HepG2 (cell line): ENCODE measurements around the gene BID. TPM values are rescaled to one million over a fixed set of nuclear protein-coding genes. Genes with fewer than 3 reads are reported as not detected.

ENCODE experiments used
- ELF4 ChIP-seq: sonication (generic); formaldehyde crosslinking; IDR thresholded peaks from 2 replicates; pipeline ENCODE4 v1.5.0; 2020; ENCODE audit warnings: missing genetic modification reagents, mild to moderate bottlenecking, moderate library complexity, borderline replicate concordance
- FOXC1 ChIP-seq: sonication (generic); formaldehyde crosslinking; IDR thresholded peaks from 2 replicates; pipeline ENCODE4 v1.8.0; 2022; ENCODE audit warnings: mild to moderate bottlenecking, missing genetic modification reagents, borderline replicate concordance
- GLI4 ChIP-seq: sonication (generic); formaldehyde crosslinking; IDR thresholded peaks from 2 replicates; pipeline ENCODE4 v1.5.1; 2020; ENCODE audit warnings: missing genetic modification reagents, mild to moderate bottlenecking, moderate library complexity, borderline replicate concordance
- HMG20B ChIP-seq: conservative IDR thresholded peaks from 2 replicates; pipeline ENCODE4 v1.6.1; 2016; ENCODE audit warnings: missing genetic modification reagents, missing compliant biosample characterization
- HNF4A ChIP-seq: sonication (generic); formaldehyde crosslinking; IDR thresholded peaks from 2 replicates; pipeline ENCODE4 v1.4.0; 2020; ENCODE audit warnings: missing genetic modification reagents
- MAFK ChIP-seq, 2 experiments: IDR thresholded peaks in 1 of 2; conservative IDR thresholded peaks in 1 of 2; 2 replicates each; pipeline ENCODE4 v1.6.1; 2011; ENCODE audit warnings: improper control_type of control experiment in 2 of 2, low read length in 2 of 2
- MED13 ChIP-seq: sonication (generic); formaldehyde crosslinking; IDR thresholded peaks from 2 replicates; pipeline ENCODE4 v1.5.0; 2020; ENCODE audit warnings: missing genetic modification reagents
- SRSF4 ChIP-seq: fragments of 200-400 bp; formaldehyde crosslinking; IDR thresholded peaks from one replicate; pipeline ENCODE4 v1.6.1; 2018; ENCODE audit warnings: mild to moderate bottlenecking, low read depth, low read length, moderate library complexity; ENCODE audit not compliant: poor library complexity, severe bottlenecking
- ZNF17 ChIP-seq: sonication (generic); formaldehyde crosslinking; IDR thresholded peaks from 2 replicates; pipeline ENCODE4 v1.5.0; 2020; ENCODE audit warnings: mild to moderate bottlenecking, missing genetic modification reagents
- ZNF224 ChIP-seq: sonication (generic); formaldehyde crosslinking; IDR thresholded peaks from 2 replicates; pipeline ENCODE4 v1.5.0; 2020; ENCODE audit warnings: mild to moderate bottlenecking, missing genetic modification reagents
- ZNF253 ChIP-seq: sonication (generic); formaldehyde crosslinking; IDR thresholded peaks from 2 replicates; pipeline ENCODE4 v1.8.0; 2022; ENCODE audit warnings: mild to moderate bottlenecking, missing genetic modification reagents, borderline replicate concordance
- ZNF274 ChIP-seq: sonication (generic); formaldehyde crosslinking; IDR thresholded peaks from 2 replicates; pipeline ENCODE4 v1.5.1; 2020; ENCODE audit warnings: mild to moderate bottlenecking, missing genetic modification reagents
- ZNF33B ChIP-seq: sonication (generic); formaldehyde crosslinking; IDR thresholded peaks from 2 replicates; pipeline ENCODE4 v1.5.1; 2020; ENCODE audit warnings: mild to moderate bottlenecking, missing genetic modification reagents
- ZNF430 ChIP-seq: sonication (generic); formaldehyde crosslinking; IDR thresholded peaks from 2 replicates; pipeline ENCODE4 v1.9.0; 2021; ENCODE audit warnings: mild to moderate bottlenecking, missing genetic modification reagents
- ZNF460 ChIP-seq: sonication (generic); formaldehyde crosslinking; IDR thresholded peaks from 2 replicates; pipeline ENCODE4 v1.5.1; 2020; ENCODE audit warnings: missing genetic modification reagents, mild to moderate bottlenecking, borderline replicate concordance
- ZNF543 ChIP-seq: sonication (generic); formaldehyde crosslinking; IDR thresholded peaks from 2 replicates; pipeline ENCODE4 v1.4.0; 2020; ENCODE audit warnings: mild to moderate bottlenecking, missing genetic modification reagents
- ZNF546 ChIP-seq: sonication (generic); formaldehyde crosslinking; conservative IDR thresholded peaks from 2 replicates; pipeline ENCODE4 v1.8.1; 2023; ENCODE audit warnings: mild to moderate bottlenecking, missing genetic modification reagents
- ZNF883 ChIP-seq: sonication (generic); formaldehyde crosslinking; IDR thresholded peaks from 2 replicates; pipeline ENCODE4 v1.5.1; 2020; ENCODE audit warnings: mild to moderate bottlenecking, missing genetic modification reagents; ENCODE audit errors: not compliant biosample characterization
- polyA plus RNA-seq, 8 experiments: library from polyadenylated mRNA; depleted of rRNA in 3 of 8; stranded (reverse) in 7 of 8; unstranded in 1 of 8; fragments of >200 nt; fragmentation: Illumina TruSeq in 4 of 8; extraction: Trizol in 4 of 8; gene quantifications; 2 replicates each; pipeline versions ENCODE4 v1.2.1 to v1.2.3, GENCODE V29; 2011 to 2016; ENCODE audit warnings: low read depth in 4 of 8, missing spikeins in 1 of 8, mixed read lengths in 1 of 8; ENCODE audit not compliant: insufficient read depth in 1 of 8
- total RNA-seq, 5 experiments: library from RNA; depleted of rRNA; stranded (reverse); fragments of >200 nt; fragmentation: Illumina TruSeq; extraction: Trizol; gene quantifications; 2 replicates each; pipeline ENCODE4 v1.2.3, GENCODE V29; 2016; ENCODE audit warnings: low read depth in 1 of 5
- TF ChIP-seq, protein P1 (sequence below): sonication (generic); formaldehyde crosslinking; IDR thresholded peaks from 2 replicates; pipeline ENCODE4; 2020; ENCODE audit warnings: missing genetic modification reagents, mild to moderate bottlenecking, borderline replicate concordance
- TF ChIP-seq, protein P2 (sequence below): sonication (generic); formaldehyde crosslinking; IDR thresholded peaks from 2 replicates; pipeline ENCODE4 v1.4.0; 2020; ENCODE audit warnings: missing genetic modification reagents
- TF ChIP-seq, protein P3 (sequence below): IDR thresholded peaks from 2 replicates; pipeline ENCODE4 v1.6.1; 2016; ENCODE audit warnings: missing biosample characterization, missing genetic modification reagents, low read depth
- TF ChIP-seq, protein P4 (sequence below): sonication (generic); formaldehyde crosslinking; IDR thresholded peaks from 2 replicates; pipeline ENCODE4 v1.5.0; 2020; ENCODE audit warnings: mild to moderate bottlenecking, missing genetic modification reagents

BID gene
- total and polyA plus RNA-seq, 2 of the 13 experiments (the other 11 are each of a cell fraction or from before 2014, with no cell fraction given): 35.3 to 51.7 TPM

GRCh38 chr22:17777005-17777716 is 2.9 kb upstream of the BID start (continued):
- TF ChIP-seq ZNF33B (CRISPR knock-in tag) (0 out of 2 replicates have a peak, but pooled peaks have one; percentile 18), SRSF4 (no peak), ELF4 (CRISPR knock-in tag) (no peak), ZNF543 (CRISPR knock-in tag) (0 out of 2 replicates have a peak, but pooled peaks have one; percentile 49), HNF4A (no peak), GLI4 (CRISPR knock-in tag) (0 out of 2 replicates have a peak, but pooled peaks have one; percentile 24), ZNF460 (CRISPR knock-in tag) (no peak), ZNF224 (CRISPR knock-in tag) (no peak; the same call in 1 of the 2 replicates), ZNF17 (CRISPR knock-in tag) (no peak), ZNF430 (CRISPR knock-in tag) (peak; percentile 64; the same call in 1 of the 2 replicates), HMG20B (CRISPR knock-in tag) (no peak), FOXC1 (CRISPR knock-in tag) (no peak), ZNF253 (CRISPR knock-in tag) (no peak), ZNF883 (no peak), ZNF546 (CRISPR knock-in tag) (no peak), MED13 (CRISPR knock-in tag) (no peak), MAFK (conservative IDR thresholded peaks at IDR 0.05 in 1 of 2, IDR thresholded peaks at IDR 0.05 in 1 of 2; ENCODE audit: low read length in 2 of 2) (no peak), ZNF274 (peak; percentile 28; the same call in 1 of the 2 replicates)
- TF ChIP-seq, protein P1, sequence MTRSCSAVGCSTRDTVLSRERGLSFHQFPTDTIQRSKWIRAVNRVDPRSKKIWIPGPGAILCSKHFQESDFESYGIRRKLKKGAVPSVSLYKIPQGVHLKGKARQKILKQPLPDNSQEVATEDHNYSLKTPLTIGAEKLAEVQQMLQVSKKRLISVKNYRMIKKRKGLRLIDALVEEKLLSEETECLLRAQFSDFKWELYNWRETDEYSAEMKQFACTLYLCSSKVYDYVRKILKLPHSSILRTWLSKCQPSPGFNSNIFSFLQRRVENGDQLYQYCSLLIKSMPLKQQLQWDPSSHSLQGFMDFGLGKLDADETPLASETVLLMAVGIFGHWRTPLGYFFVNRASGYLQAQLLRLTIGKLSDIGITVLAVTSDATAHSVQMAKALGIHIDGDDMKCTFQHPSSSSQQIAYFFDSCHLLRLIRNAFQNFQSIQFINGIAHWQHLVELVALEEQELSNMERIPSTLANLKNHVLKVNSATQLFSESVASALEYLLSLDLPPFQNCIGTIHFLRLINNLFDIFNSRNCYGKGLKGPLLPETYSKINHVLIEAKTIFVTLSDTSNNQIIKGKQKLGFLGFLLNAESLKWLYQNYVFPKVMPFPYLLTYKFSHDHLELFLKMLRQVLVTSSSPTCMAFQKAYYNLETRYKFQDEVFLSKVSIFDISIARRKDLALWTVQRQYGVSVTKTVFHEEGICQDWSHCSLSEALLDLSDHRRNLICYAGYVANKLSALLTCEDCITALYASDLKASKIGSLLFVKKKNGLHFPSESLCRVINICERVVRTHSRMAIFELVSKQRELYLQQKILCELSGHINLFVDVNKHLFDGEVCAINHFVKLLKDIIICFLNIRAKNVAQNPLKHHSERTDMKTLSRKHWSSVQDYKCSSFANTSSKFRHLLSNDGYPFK (CRISPR knock-in tag): no peak
- TF ChIP-seq, protein P2, sequence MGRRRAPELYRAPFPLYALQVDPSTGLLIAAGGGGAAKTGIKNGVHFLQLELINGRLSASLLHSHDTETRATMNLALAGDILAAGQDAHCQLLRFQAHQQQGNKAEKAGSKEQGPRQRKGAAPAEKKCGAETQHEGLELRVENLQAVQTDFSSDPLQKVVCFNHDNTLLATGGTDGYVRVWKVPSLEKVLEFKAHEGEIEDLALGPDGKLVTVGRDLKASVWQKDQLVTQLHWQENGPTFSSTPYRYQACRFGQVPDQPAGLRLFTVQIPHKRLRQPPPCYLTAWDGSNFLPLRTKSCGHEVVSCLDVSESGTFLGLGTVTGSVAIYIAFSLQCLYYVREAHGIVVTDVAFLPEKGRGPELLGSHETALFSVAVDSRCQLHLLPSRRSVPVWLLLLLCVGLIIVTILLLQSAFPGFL (CRISPR knock-in tag): no peak
- TF ChIP-seq, protein P3, sequence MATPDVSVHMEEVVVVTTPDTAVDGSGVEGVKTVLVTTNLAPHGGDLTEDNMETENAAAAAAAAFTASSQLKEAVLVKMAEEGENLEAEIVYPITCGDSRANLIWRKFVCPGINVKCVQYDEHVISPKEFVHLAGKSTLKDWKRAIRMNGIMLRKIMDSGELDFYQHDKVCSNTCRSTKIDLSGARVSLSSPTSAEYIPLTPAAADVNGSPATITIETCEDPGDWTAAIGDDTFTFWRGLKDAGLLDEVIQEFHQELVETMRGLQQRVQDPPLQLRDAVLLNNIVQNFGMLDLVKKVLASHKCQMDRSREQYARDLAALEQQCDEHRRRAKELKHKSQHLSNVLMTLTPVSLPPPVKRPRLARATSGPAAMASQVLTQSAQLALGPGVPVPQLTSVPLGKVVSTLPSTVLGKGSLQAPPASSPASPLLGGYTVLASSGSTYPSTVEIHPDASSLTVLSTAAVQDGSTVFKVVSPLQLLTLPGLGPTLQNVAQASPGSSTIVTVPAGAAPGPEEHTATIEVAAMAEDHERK (CRISPR knock-in tag): no peak
- TF ChIP-seq, protein P4, sequence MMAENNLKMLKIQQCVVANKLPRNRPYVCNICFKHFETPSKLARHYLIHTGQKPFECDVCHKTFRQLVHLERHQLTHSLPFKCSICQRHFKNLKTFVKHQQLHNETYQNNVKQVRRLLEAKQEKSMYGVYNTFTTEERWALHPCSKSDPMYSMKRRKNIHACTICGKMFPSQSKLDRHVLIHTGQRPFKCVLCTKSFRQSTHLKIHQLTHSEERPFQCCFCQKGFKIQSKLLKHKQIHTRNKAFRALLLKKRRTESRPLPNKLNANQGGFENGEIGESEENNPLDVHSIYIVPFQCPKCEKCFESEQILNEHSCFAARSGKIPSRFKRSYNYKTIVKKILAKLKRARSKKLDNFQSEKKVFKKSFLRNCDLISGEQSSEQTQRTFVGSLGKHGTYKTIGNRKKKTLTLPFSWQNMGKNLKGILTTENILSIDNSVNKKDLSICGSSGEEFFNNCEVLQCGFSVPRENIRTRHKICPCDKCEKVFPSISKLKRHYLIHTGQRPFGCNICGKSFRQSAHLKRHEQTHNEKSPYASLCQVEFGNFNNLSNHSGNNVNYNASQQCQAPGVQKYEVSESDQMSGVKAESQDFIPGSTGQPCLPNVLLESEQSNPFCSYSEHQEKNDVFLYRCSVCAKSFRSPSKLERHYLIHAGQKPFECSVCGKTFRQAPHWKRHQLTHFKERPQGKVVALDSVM (CRISPR knock-in tag): peak; percentile 79
